IMR-90 (cell line): ENCODE results near the gene ZNF362. TPM values are rescaled to one million over a fixed set of nuclear protein-coding genes. Genes with fewer than 3 reads are reported as not detected.

Experiments used
- ATAC-seq: fragments of 200-7000 bp; cut with Tn5 transposase; 2 replicates; pipeline ENCODE4 v1.9.1; 2020; ENCODE audit warnings: low read depth, mild to moderate bottlenecking, moderate library complexity
- BruUV-seq: library from RNA; stranded (reverse); fragments of 400-500 nt; replicated peaks from 2 replicates; lab custom pipeline; 2021; lab: Mats Ljungman, UMichigan
- CTCF ChIA-PET: fragments of 300-600 bp; formaldehyde crosslinking; extraction: SDS; loops from one replicate; lab custom pipeline; 2021; ENCODE audit warnings: antibody characterized with exemption; lab: Yijun Ruan, JAX
- POLR2A ChIA-PET: fragments of 300-600 bp; sonication (Branson Sonifier 250); formaldehyde crosslinking; loops from one replicate; lab custom pipeline; 2022; ENCODE audit warnings: antibody characterized with exemption; ENCODE audit not compliant: unreplicated experiment; lab: Charles Lee
- DNase-seq: peaks from one replicate; pipeline ENCODE4 v3.0.0; 2013
- H2AFZ ChIP-seq: replicated peaks from 2 replicates; pipeline ENCODE3; 2013; ENCODE audit warnings: low read length, mild to moderate bottlenecking; ENCODE audit not compliant: poor library complexity
- H2AK5ac ChIP-seq: 2 replicates; pipeline ENCODE4 v1.6.1; 2013; ENCODE audit warnings: low read depth, low read length, inconsistent platforms
- H2AK9ac ChIP-seq: replicated peaks from 2 replicates; pipeline ENCODE3; 2013; ENCODE audit warnings: mild to moderate bottlenecking, low read depth, low read length, moderate library complexity; ENCODE audit not compliant: poor library complexity
- H2BK120ac ChIP-seq: 2 replicates; pipeline ENCODE4 v1.6.1; 2013; ENCODE audit warnings: low read depth, low read length, inconsistent platforms
- H2BK15ac ChIP-seq: 3 replicates; pipeline ENCODE4 v1.6.1; 2013; ENCODE audit warnings: low read depth, low read length, inconsistent platforms
- H2BK20ac ChIP-seq: 2 replicates; pipeline ENCODE4 v1.6.1; 2013; ENCODE audit warnings: low read depth, mild to moderate bottlenecking, inconsistent platforms, low read length, moderate library complexity
- H2BK5ac ChIP-seq: 2 replicates; pipeline ENCODE4 v1.6.1; 2013; ENCODE audit warnings: mild to moderate bottlenecking, low read depth, low read length, inconsistent platforms; ENCODE audit not compliant: poor library complexity, severe bottlenecking
- H3K14ac ChIP-seq: replicated peaks from 2 replicates; pipeline ENCODE4 v1.6.1; 2013; ENCODE audit warnings: low read depth, low read length, inconsistent platforms
- H3K18ac ChIP-seq: 2 replicates; pipeline ENCODE4 v1.6.1; 2013; ENCODE audit warnings: low read depth, low read length, control low read depth
- H3K23ac ChIP-seq: 2 replicates; pipeline ENCODE4 v1.6.1; 2013; ENCODE audit warnings: low read depth, low read length, inconsistent platforms
- H3K27ac ChIP-seq: 2 replicates; pipeline ENCODE4 v1.5.1; 2013; ENCODE audit warnings: mild to moderate bottlenecking, control low read depth, low read length; ENCODE audit not compliant: insufficient read depth
- H3K27me3 ChIP-seq: 2 replicates; pipeline ENCODE4 v1.6.1; 2013; ENCODE audit warnings: low read length; ENCODE audit not compliant: control insufficient read depth, insufficient read depth
- H3K36me3 ChIP-seq: 2 replicates; pipeline ENCODE4 v1.6.1; 2013; ENCODE audit warnings: low read length, mixed read lengths; ENCODE audit not compliant: control insufficient read depth, insufficient read depth
- H3K4ac ChIP-seq: 2 replicates; pipeline ENCODE4 v1.6.1; 2013; ENCODE audit warnings: low read depth, low read length, inconsistent platforms
- H3K4me1 ChIP-seq: 2 replicates; pipeline ENCODE4 v1.6.1; 2013; ENCODE audit warnings: low read length, mixed read lengths; ENCODE audit not compliant: control insufficient read depth, insufficient read depth
- H3K4me2 ChIP-seq: 2 replicates; pipeline ENCODE4 v1.6.1; 2013; ENCODE audit warnings: low read depth, mild to moderate bottlenecking, control low read depth, low read length, moderate library complexity
- H3K4me3 ChIP-seq: 2 replicates; pipeline ENCODE4 v1.5.1; 2013; ENCODE audit warnings: low read depth, mild to moderate bottlenecking, control low read depth, low read length, moderate library complexity; ENCODE audit not compliant: insufficient read depth
- H3K56ac ChIP-seq: 2 replicates; pipeline ENCODE4 v1.6.1; 2013; ENCODE audit warnings: low read length, inconsistent platforms; ENCODE audit not compliant: insufficient read depth; ENCODE audit errors: extremely low read depth
- H3K79me1 ChIP-seq, 2 experiments: 2 replicates each; pipeline ENCODE4 v1.6.1; 2013; ENCODE audit warnings: low read length in 2 of 2, inconsistent platforms in 1 of 2, low read depth in 1 of 2
- H3K9ac ChIP-seq: 2 replicates; pipeline ENCODE4 v1.6.1; 2013; ENCODE audit warnings: low read depth, low read length, control low read depth
- H3K9me1 ChIP-seq: 2 replicates; pipeline ENCODE4 v1.6.1; 2013; ENCODE audit warnings: low read length, inconsistent platforms; ENCODE audit not compliant: insufficient read depth
- H3K9me3 ChIP-seq: 2 replicates; pipeline ENCODE4 v1.6.1; 2013; ENCODE audit warnings: low read length; ENCODE audit not compliant: control insufficient read depth, insufficient read depth
- H4K20me1 ChIP-seq: 2 replicates; pipeline ENCODE4 v1.6.1; 2013; ENCODE audit warnings: low read length, inconsistent platforms; ENCODE audit not compliant: insufficient read depth
- H4K5ac ChIP-seq: 2 replicates; pipeline ENCODE4 v1.6.1; 2013; ENCODE audit warnings: mild to moderate bottlenecking, low read depth, low read length, control low read depth
- H4K8ac ChIP-seq, 2 experiments: 2 replicates each; pipeline ENCODE4 v1.6.1; 2013; ENCODE audit warnings: low read depth in 2 of 2, low read length in 2 of 2, control low read depth in 1 of 2, inconsistent platforms in 1 of 2
- H4K91ac ChIP-seq: 2 replicates; pipeline ENCODE4 v1.6.1; 2013; ENCODE audit warnings: low read depth, low read length, inconsistent platforms; ENCODE audit not compliant: insufficient read depth
- CEBPB ChIP-seq: IDR thresholded peaks from 2 replicates; pipeline ENCODE4 v1.6.1; 2012; ENCODE audit warnings: low read depth, low read length, improper control_type of control experiment
- CTCF ChIP-seq: conservative IDR thresholded peaks from 2 replicates; pipeline ENCODE4 v1.5.1; 2012; ENCODE audit warnings: mild to moderate bottlenecking, low read depth, low read length, improper control_type of control experiment
- MAZ ChIP-seq: IDR thresholded peaks from 2 replicates; pipeline ENCODE4 v1.6.1; 2012; ENCODE audit warnings: low read depth, mild to moderate bottlenecking, low read length, improper control_type of control experiment, moderate library complexity, borderline replicate concordance
- RAD21 ChIP-seq: IDR thresholded peaks from 2 replicates; pipeline ENCODE4 v1.6.1; 2012; ENCODE audit warnings: low read length, improper control_type of control experiment
- WGBS, 2 experiments: methylation state at CpG; one replicate each; pipeline versions ENCODE4 v1.1.5 to v1.1.7; 2013; ENCODE audit warnings: missing lambda C conversion rate in 2 of 2; ENCODE audit not compliant: insufficient read length in 1 of 2; ENCODE audit errors: extremely low coverage in 2 of 2; 5-methylcytosine and 5-hydroxymethylcytosine counted together
- dilution Hi-C: fragments of 300-500 bp; cut with HindIII; formaldehyde crosslinking; loops from one replicate; pipeline ENCODE4 v1.14.3; 2018; ENCODE audit warnings: low sequenced_read_pairs; ENCODE audit not compliant: unreplicated experiment
- in situ Hi-C: fragments of 300-500 bp; cut with MboI; formaldehyde crosslinking; loops from 3 replicates; pipeline ENCODE4 v1.14.3; 2019; ENCODE audit warnings: low sequenced_read_pairs, inconsistent platforms, mixed read lengths
- intact Hi-C: fragments of 100-400 bp; cut with micrococcal nuclease; formaldehyde crosslinking; loops from 2 replicates; pipeline ENCODE4 v1.10.0; 2022
- polyA plus RNA-seq, 3 experiments: library from polyadenylated mRNA; depleted of rRNA; stranded (reverse); fragments of >200 nt; gene quantifications; 2 replicates each; pipeline ENCODE4 v1.2.3, GENCODE V29; 2012; ENCODE audit warnings: low replicate concordance in 1 of 3
- total RNA-seq: library from RNA; depleted of rRNA; stranded (reverse); fragments of >200 nt; gene quantifications from 2 replicates; pipeline ENCODE4 v1.2.3, GENCODE V29; 2012

Gene ZNF362
- total and polyA plus RNA-seq, 2 of the 4 experiments (the other 2 are of a cell fraction) = 5.7 to 12.9 TPM

- Histone ChIP-seq H3K4me2 (no peak overlapping the region), H3K14ac (no peak overlapping the region), H3K9ac (no peak overlapping the region), H2BK5ac (no peak overlapping the region), H4K5ac (no peak overlapping the region), H3K79me1 (peaks cover 35 to 82% of the 10 kb centered on the region in 2 experiments), H3K4ac (no peak overlapping the region), H3K56ac (no peak overlapping the region), H3K23ac (no peak overlapping the region), H2BK15ac (no peak overlapping the region), H4K91ac (no peak overlapping the region), H2BK20ac (no peak overlapping the region), H3K36me3 (peaks cover 19% of the 10 kb centered on the region; the same call in 1 of the 2 replicates), H4K8ac (no peak overlapping the region), H3K27me3 (no peaks in the 10 kb centered on the region), H3K9me1 (peaks cover 25% of the 10 kb centered on the region), H3K27ac (no peak overlapping the region), H3K18ac (no peak overlapping the region), H3K4me1 (peaks cover 2% of the 10 kb centered on the region; the same call in 1 of the 2 replicates), H2AFZ (no peak overlapping the region), H3K4me3 (no peak overlapping the region), H2BK120ac (no peak overlapping the region), H2AK5ac (no peak overlapping the region), H4K20me1 (peaks cover 43% of the 10 kb centered on the region; the same call in 1 of the 2 replicates), H3K9me3 (no peaks in the 10 kb centered on the region), H2AK9ac (no peak overlapping the region)
- intact Hi-C loops (no loop called here), dilution Hi-C loops (no loop called here), in situ Hi-C loops (no loop called here)
- no peak for ATAC-seq
- POLR2A ChIA-PET = no interaction called here
- DNase-seq = no peak
- TF ChIP-seq RAD21 (no peak), CEBPB (no peak), MAZ (no peak), CTCF (no peak)
- CTCF ChIA-PET = no interaction called here
- BruUV-seq = no TSS peak
- 93% methylated on average over 6 of the region's 7 CpGs; no CpG with 5 or more reads in 1 of the 2 experiments for WGBS, 2 experiments
Measured at GRCh38 chr1:33270808-33271465, 14.6 kb downstream of the ZNF362 start.
